OCI-LY7 (cell line): ENCODE results near the gene KDM1B. TPM values are rescaled to one million over a fixed set of nuclear protein-coding genes. Genes with fewer than 3 reads are reported as not detected.

ENCODE experiments used
- BruUV-seq: library from RNA; stranded (reverse); fragments of 400-500 nt; replicated peaks from 2 replicates; lab custom pipeline; 2021; lab: Mats Ljungman, UMichigan
- CTCF ChIA-PET: fragments of 300-600 bp; sonication (Branson Sonifier 250); formaldehyde crosslinking; loops from one replicate; lab custom pipeline; 2022; ENCODE audit warnings: antibody characterized with exemption; ENCODE audit not compliant: unreplicated experiment; lab: Charles Lee
- POLR2A ChIA-PET: fragments of 300-600 bp; sonication (Branson Sonifier 250); formaldehyde crosslinking; loops from one replicate; lab custom pipeline; 2022; ENCODE audit warnings: antibody characterized with exemption; lab: Charles Lee
- DNase-seq: peaks from one replicate; pipeline ENCODE4 v3.0.0-alpha.2; 2015; ENCODE audit warnings: low spot score
- H2AFZ ChIP-seq: fragments of 200-600 bp; sonication (generic), shearing (Covaris generic); 2 replicates; pipeline ENCODE4 v1.6.1; 2014; ENCODE audit warnings: mild to moderate bottlenecking, antibody characterized with exemption, low read length, moderate library complexity
- H3K27ac ChIP-seq: fragments of 200-600 bp; sonication (generic); 2 replicates; pipeline ENCODE4 v1.5.1; 2014; ENCODE audit warnings: mixed run types, low read depth, mild to moderate bottlenecking, moderate library complexity, low read length, inconsistent platforms; ENCODE audit not compliant: poor library complexity, severe bottlenecking
- H3K36me3 ChIP-seq: fragments of 200-600 bp; sonication (generic); 2 replicates; pipeline ENCODE4 v1.6.1; 2014; ENCODE audit warnings: mild to moderate bottlenecking, antibody characterized with exemption, low read length, moderate library complexity, mixed read lengths; ENCODE audit not compliant: insufficient read depth
- H3K4me1 ChIP-seq: fragments of 200-600 bp; sonication (generic); 2 replicates; pipeline ENCODE4 v1.5.1; 2014; ENCODE audit warnings: mild to moderate bottlenecking, low read length; ENCODE audit not compliant: insufficient read depth, poor library complexity, severe bottlenecking
- H3K4me2 ChIP-seq: fragments of 200-600 bp; sonication (generic); 2 replicates; pipeline ENCODE4 v1.6.1; 2014; ENCODE audit warnings: mild to moderate bottlenecking, low read length
- H3K4me3 ChIP-seq: fragments of 200-600 bp; sonication (generic); 2 replicates; pipeline ENCODE4 v1.5.1; 2014; ENCODE audit warnings: mild to moderate bottlenecking, low read depth, low read length; ENCODE audit not compliant: poor library complexity, severe bottlenecking
- H3K79me2 ChIP-seq: fragments of 200-600 bp; sonication (generic); 2 replicates; pipeline ENCODE4 v1.6.1; 2016; ENCODE audit warnings: low read depth, mild to moderate bottlenecking, low read length, moderate library complexity, mixed read lengths; ENCODE audit not compliant: insufficient read depth
- H3K9me2 ChIP-seq: fragments of 200-600 bp; sonication (generic); 2 replicates; pipeline ENCODE4 v1.6.1; 2016; ENCODE audit warnings: mild to moderate bottlenecking, low read length, mixed read lengths; ENCODE audit not compliant: insufficient read depth
- H3K9me3 ChIP-seq: fragments of 200-600 bp; sonication (generic); 2 replicates; pipeline ENCODE4 v1.6.1; 2014; ENCODE audit warnings: mild to moderate bottlenecking, mixed run types, low read length, mixed read lengths
- H4K20me1 ChIP-seq: fragments of 200-600 bp; sonication (generic); 2 replicates; pipeline ENCODE4 v1.6.1; 2014; ENCODE audit warnings: mild to moderate bottlenecking, antibody characterized with exemption, low read length, moderate library complexity, mixed read lengths; ENCODE audit not compliant: insufficient read depth
- EZH2phosphoT487 ChIP-seq: fragments of 200-600 bp; sonication (generic); IDR thresholded peaks from 2 replicates; pipeline ENCODE4 v1.6.1; 2018; ENCODE audit warnings: low read depth, borderline replicate concordance, mild to moderate bottlenecking, mixed run types, antibody characterized with exemption, low read length, moderate library complexity, mixed read lengths
- intact Hi-C: fragments of 100-400 bp; cut with micrococcal nuclease; formaldehyde crosslinking; loops from one replicate; pipeline ENCODE4 v1.10.0; 2022; ENCODE audit not compliant: unreplicated experiment
- total RNA-seq, 2 experiments: library from RNA; depleted of rRNA in 1 of 2; stranded (reverse); fragments of >200 nt in 1 of 2; shearing (Covaris generic) in 1 of 2; gene quantifications; 2 replicates each; pipeline ENCODE4 v1.2.3, GENCODE V29; 2014 to 2022
- TF ChIP-seq, protein P1 (sequence below): fragments of 200-600 bp; sonication (generic); conservative IDR thresholded peaks from 2 replicates; pipeline ENCODE4 v1.5.1; 2014; ENCODE audit warnings: mild to moderate bottlenecking, antibody characterized with exemption, low read length, moderate library complexity, mixed read lengths

The KDM1B gene
- total RNA-seq, 2 experiments from 2014 or later, result 37.6 to 56.4 TPM

DNA sequence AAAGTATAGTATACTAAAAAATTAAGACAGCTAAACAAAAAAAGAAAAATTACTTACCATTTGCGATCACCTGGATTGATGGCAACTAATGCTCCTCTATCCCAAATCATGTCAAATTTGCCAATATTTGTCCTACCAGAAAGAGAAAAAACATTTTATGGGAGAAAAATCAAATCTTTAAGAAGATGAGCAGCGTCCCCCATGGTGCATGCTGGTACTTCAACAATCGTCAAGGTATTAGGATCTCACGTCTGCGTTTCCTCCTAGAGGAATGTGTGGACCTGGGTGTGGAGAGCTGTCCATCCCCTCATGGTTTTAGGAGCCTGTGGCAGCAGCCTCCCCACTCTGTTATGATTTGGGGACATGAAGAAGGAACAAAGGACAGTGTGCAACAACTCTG lies 16.3 kb upstream of the KDM1B start:
- H3K9me2 ChIP-seq, result no peaks in the 10 kb centered on the region
- H3K4me2 ChIP-seq, result no peak overlapping the region
- ChIA-PET POLR2A (interaction anchor here (1.0 kb wide), 1 partner anchor 10 kb away, joined by 4 read pairs; no protein-coding TSS in a partner anchor), CTCF (no interaction called here)
- intact Hi-C loops, result no loop called here
- no peaks in the 10 kb centered on the region for H3K79me2 ChIP-seq
- no peaks in the 10 kb centered on the region for H3K4me1 ChIP-seq
- no peak for DNase-seq
- no peak for TF ChIP-seq EZH2phosphoT487
- TF ChIP-seq, protein P1, sequence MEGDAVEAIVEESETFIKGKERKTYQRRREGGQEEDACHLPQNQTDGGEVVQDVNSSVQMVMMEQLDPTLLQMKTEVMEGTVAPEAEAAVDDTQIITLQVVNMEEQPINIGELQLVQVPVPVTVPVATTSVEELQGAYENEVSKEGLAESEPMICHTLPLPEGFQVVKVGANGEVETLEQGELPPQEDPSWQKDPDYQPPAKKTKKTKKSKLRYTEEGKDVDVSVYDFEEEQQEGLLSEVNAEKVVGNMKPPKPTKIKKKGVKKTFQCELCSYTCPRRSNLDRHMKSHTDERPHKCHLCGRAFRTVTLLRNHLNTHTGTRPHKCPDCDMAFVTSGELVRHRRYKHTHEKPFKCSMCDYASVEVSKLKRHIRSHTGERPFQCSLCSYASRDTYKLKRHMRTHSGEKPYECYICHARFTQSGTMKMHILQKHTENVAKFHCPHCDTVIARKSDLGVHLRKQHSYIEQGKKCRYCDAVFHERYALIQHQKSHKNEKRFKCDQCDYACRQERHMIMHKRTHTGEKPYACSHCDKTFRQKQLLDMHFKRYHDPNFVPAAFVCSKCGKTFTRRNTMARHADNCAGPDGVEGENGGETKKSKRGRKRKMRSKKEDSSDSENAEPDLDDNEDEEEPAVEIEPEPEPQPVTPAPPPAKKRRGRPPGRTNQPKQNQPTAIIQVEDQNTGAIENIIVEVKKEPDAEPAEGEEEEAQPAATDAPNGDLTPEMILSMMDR, result no peak
- H3K9me3 ChIP-seq, result no peaks in the 10 kb centered on the region
- H3K36me3 ChIP-seq, result peaks cover 42% of the 10 kb centered on the region
- BruUV-seq, result no TSS peak
- H2AFZ ChIP-seq, result no peak overlapping the region
- H3K27ac ChIP-seq, result no peak overlapping the region
- no peak overlapping the region for H3K4me3 ChIP-seq
- H4K20me1 ChIP-seq, result no peaks in the 10 kb centered on the region

DNA sequence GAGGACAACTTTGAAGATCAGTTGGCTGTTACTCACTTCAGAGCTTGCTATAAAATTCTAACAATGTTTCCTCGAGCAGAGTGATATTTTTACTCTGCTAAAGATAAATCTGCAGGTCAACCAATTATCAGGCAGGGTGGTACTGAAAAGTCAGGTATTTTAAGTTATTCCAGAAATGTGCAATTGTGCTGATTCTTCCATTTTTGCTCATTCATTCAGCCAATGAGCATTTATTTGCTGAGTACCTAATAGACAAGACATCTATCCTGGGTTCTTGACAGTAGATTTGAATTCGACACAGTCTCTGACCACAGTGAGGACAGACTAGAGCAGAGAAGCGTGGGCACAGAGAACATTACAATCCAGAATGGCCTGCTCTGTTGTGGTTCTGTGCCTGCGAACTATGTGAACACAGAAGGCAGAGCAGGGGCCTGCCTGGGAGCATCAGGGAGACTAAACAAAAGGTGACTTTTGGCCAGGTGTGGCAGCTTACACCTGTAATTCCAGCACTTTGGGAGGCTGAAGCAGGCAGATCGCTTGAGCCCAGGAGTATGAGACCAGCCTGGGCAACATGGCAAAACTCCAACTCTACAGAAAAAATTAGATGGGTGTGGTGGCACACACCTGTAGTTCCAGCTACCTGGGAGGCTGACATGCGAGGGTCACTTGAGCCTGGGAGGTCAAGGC lies 15.1 kb upstream of the KDM1B start:
- Histone ChIP-seq H3K4me3 (no peak overlapping the region), H3K9me3 (no peaks in the 10 kb centered on the region), H3K4me2 (no peak overlapping the region), H3K36me3 (peaks cover 42% of the 10 kb centered on the region), H3K79me2 (no peaks in the 10 kb centered on the region), H2AFZ (no peak overlapping the region), H3K9me2 (no peaks in the 10 kb centered on the region), H3K27ac (no peak overlapping the region), H3K4me1 (no peaks in the 10 kb centered on the region), H4K20me1 (no peaks in the 10 kb centered on the region)
- TF ChIP-seq, protein P1, result no peak
- TF ChIP-seq EZH2phosphoT487, result no peak
- no peak for DNase-seq
- BruUV-seq, result no TSS peak
- ChIA-PET CTCF (no interaction called here), POLR2A (interaction anchor here (0.6 to 0.8 kb wide), 2 partner anchors 60 to 327 kb away, joined by 3 to 4 read pairs; no protein-coding TSS in a partner anchor)
- intact Hi-C loops, result no loop called here
